Panc1 (cell line): Measurements from ENCODE around the gene SRCAP. TPM values are rescaled to one million over a fixed set of nuclear protein-coding genes. Genes with fewer than 3 reads are reported as not detected.

Source experiments
- ATAC-seq: fragments of 200-7000 bp; cut with Tn5 transposase; 2 replicates; pipeline ENCODE4 v1.9.1; 2020; ENCODE audit warnings: mild to moderate bottlenecking, moderate library complexity
- BruUV-seq: library from RNA; stranded (reverse); fragments of 400-500 nt; replicated peaks from 2 replicates; lab custom pipeline; 2021; lab: Mats Ljungman, UMichigan
- CTCF ChIA-PET: fragments of 300-600 bp; sonication (Branson Sonifier 250); formaldehyde crosslinking; loops from one replicate; lab custom pipeline; 2022; ENCODE audit warnings: antibody characterized with exemption; lab: Charles Lee
- POLR2A ChIA-PET: fragments of 300-600 bp; sonication (Branson Sonifier 250); formaldehyde crosslinking; loops from one replicate; lab custom pipeline; 2022; ENCODE audit warnings: antibody characterized with exemption; lab: Charles Lee
- DNase-seq: peaks from one replicate; pipeline ENCODE4 v3.0.0-alpha.2; 2010; ENCODE audit warnings: low read depth, low spot score
- H3K27ac ChIP-seq: 2 replicates; pipeline ENCODE4 v1.5.1; 2011; ENCODE audit warnings: mild to moderate bottlenecking, low read length, inconsistent platforms
- H3K27me3 ChIP-seq: fragments of 200-500 bp; sonication (Bioruptor generic); 2 replicates; pipeline ENCODE4 v1.6.0; 2014; ENCODE audit warnings: low read length, inconsistent platforms; ENCODE audit not compliant: control insufficient read depth, insufficient read depth
- H3K36me3 ChIP-seq: fragments of 200-500 bp; sonication (Bioruptor generic); 2 replicates; pipeline ENCODE4 v1.5.1; 2014; ENCODE audit warnings: inconsistent platforms, mild to moderate bottlenecking, low read length, moderate library complexity; ENCODE audit not compliant: control insufficient read depth, insufficient read depth
- H3K4me1 ChIP-seq: 2 replicates; pipeline ENCODE4 v1.5.1; 2011; ENCODE audit warnings: inconsistent platforms, mild to moderate bottlenecking, low read length, moderate library complexity; ENCODE audit not compliant: control insufficient read depth, insufficient read depth
- H3K4me3 ChIP-seq, 2 experiments: 2 replicates each; pipeline ENCODE4 v1.5.1; 2011 to 2012; ENCODE audit warnings: low read depth in 2 of 2, low read length in 2 of 2, mild to moderate bottlenecking in 2 of 2, inconsistent platforms in 1 of 2, moderate library complexity in 1 of 2
- H3K9me3 ChIP-seq: fragments of 200-500 bp; sonication (Bioruptor generic); 2 replicates; pipeline ENCODE4 v1.5.1; 2014; ENCODE audit warnings: low read depth, mild to moderate bottlenecking, inconsistent platforms, low read length, moderate library complexity; ENCODE audit not compliant: control insufficient read depth, insufficient read depth
- POLR2AphosphoS5 ChIP-seq: IDR thresholded peaks from 2 replicates; pipeline ENCODE4 v1.6.1; 2012; ENCODE audit warnings: mild to moderate bottlenecking, low read depth, low read length, moderate library complexity
- SIN3A ChIP-seq: IDR thresholded peaks from 2 replicates; pipeline ENCODE4 v1.6.1; 2012; ENCODE audit warnings: low read depth, mild to moderate bottlenecking, low read length, moderate library complexity, borderline replicate concordance; ENCODE audit not compliant: insufficient read depth
- TCF7L2 ChIP-seq: IDR thresholded peaks from 2 replicates; pipeline ENCODE4 v1.6.1; 2011; ENCODE audit warnings: mild to moderate bottlenecking, low read depth, low read length, inconsistent platforms
- in situ Hi-C: cut with HindIII; loops from 2 replicates; pipeline ENCODE4 v1.10.0; 2016; ENCODE audit warnings: low sequenced_read_pairs, low pct_unique_long_range_greater_than_20kb
- intact Hi-C: fragments of 100-400 bp; cut with micrococcal nuclease; formaldehyde crosslinking; loops from one replicate; pipeline ENCODE4 v1.10.0; 2022; ENCODE audit not compliant: unreplicated experiment
- total RNA-seq: library from RNA; stranded (reverse); gene quantifications from one replicate; pipeline ENCODE4 v1.2.1, GENCODE V29; 2021; ENCODE audit not compliant: unreplicated experiment
- TF ChIP-seq, protein P1 (sequence below), 2 experiments: IDR thresholded peaks; 2 replicates each; pipeline ENCODE4 v1.6.1; 2011 to 2012; ENCODE audit warnings: low read depth in 2 of 2, control low read depth in 1 of 2, low read length in 1 of 2, mild to moderate bottlenecking in 1 of 2, moderate library complexity in 1 of 2; ENCODE audit not compliant: insufficient read depth in 1 of 2
- TF ChIP-seq, protein P2 (sequence below): fragments of 450-650 bp; IDR thresholded peaks from 2 replicates; pipeline ENCODE4 v1.5.1; 2017; ENCODE audit warnings: mild to moderate bottlenecking

SRCAP gene
- total RNA-seq, 1 experiment from 2014 or later, result 73.6 TPM

DNA sequence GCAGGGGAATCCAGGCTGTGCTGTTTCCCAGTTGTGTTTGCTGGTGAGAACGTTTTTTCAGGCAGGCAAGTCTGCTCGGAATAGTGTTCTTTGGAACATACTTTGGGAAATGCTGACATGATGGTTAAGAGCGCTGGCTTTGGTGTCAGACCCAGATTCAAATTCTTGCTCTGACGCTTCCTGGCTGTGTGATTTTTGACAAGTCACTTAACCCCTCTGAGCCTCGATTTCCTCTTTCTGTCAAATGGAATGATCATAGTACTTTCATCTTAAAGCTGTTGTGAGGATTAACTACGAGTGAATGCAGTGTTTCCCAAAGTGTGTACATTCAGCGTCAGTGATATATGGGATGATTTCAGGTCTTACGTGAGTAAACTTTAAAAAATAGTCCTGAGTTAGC is 35.9 kb upstream of the SRCAP start:
- CTCF ChIA-PET, result interaction anchor here (0.7 kb wide), 1 partner anchor 15 kb away, joined by 3 read pairs; no protein-coding TSS in a partner anchor
- H3K36me3 ChIP-seq, result peaks cover 25% of the 10 kb centered on the region

DNA sequence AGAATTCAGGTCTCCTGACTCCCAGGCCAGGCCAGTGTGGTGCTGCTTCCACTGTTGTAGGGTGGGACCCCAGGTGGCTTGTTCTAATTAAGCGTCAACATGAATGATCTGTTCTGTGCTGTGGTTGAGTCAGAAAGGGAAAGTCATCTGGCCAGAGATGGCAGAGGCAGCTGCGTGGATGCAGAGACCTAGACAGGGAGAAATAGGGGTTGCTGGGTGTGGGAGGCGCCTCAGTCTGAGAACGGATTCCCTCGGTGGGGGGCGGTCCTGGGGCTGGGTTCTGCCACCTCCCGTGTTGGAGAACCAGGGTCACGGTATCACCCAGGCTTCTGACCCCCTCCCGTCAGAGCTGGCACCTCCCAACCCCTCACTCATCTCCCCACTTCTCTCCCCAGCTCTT is 35.2 kb upstream of the SRCAP start:
- in situ Hi-C loops (no loop called here), intact Hi-C loops (no loop called here)
- no peaks in the 10 kb centered on the region for H3K27me3 ChIP-seq
- no peak overlapping the region for H3K27ac ChIP-seq
- peaks cover 25% of the 10 kb centered on the region for H3K36me3 ChIP-seq
- CTCF ChIA-PET, result interaction anchor here (0.7 kb wide), 1 partner anchor 14 kb away, joined by 3 read pairs; no protein-coding TSS in a partner anchor
- peaks cover 18% of the 10 kb centered on the region for H3K4me1 ChIP-seq
- POLR2A ChIA-PET, result no interaction called here
- DNase-seq (no peak), ATAC-seq (no peak)
- BruUV-seq, result no TSS peak
- no peaks in the 10 kb centered on the region for H3K9me3 ChIP-seq
- H3K4me3 ChIP-seq, result no peak overlapping the region
- TF ChIP-seq, protein P1, sequence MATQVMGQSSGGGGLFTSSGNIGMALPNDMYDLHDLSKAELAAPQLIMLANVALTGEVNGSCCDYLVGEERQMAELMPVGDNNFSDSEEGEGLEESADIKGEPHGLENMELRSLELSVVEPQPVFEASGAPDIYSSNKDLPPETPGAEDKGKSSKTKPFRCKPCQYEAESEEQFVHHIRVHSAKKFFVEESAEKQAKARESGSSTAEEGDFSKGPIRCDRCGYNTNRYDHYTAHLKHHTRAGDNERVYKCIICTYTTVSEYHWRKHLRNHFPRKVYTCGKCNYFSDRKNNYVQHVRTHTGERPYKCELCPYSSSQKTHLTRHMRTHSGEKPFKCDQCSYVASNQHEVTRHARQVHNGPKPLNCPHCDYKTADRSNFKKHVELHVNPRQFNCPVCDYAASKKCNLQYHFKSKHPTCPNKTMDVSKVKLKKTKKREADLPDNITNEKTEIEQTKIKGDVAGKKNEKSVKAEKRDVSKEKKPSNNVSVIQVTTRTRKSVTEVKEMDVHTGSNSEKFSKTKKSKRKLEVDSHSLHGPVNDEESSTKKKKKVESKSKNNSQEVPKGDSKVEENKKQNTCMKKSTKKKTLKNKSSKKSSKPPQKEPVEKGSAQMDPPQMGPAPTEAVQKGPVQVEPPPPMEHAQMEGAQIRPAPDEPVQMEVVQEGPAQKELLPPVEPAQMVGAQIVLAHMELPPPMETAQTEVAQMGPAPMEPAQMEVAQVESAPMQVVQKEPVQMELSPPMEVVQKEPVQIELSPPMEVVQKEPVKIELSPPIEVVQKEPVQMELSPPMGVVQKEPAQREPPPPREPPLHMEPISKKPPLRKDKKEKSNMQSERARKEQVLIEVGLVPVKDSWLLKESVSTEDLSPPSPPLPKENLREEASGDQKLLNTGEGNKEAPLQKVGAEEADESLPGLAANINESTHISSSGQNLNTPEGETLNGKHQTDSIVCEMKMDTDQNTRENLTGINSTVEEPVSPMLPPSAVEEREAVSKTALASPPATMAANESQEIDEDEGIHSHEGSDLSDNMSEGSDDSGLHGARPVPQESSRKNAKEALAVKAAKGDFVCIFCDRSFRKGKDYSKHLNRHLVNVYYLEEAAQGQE (IDR thresholded peaks at IDR 0.05; ENCODE audit: insufficient read depth in 1 of 2, low read depth in 2 of 2, low read length in 1 of 2), result no peak
- TF ChIP-seq POLR2AphosphoS5 (no peak), TCF7L2 (no peak), SIN3A (no peak)
- TF ChIP-seq, protein P2, sequence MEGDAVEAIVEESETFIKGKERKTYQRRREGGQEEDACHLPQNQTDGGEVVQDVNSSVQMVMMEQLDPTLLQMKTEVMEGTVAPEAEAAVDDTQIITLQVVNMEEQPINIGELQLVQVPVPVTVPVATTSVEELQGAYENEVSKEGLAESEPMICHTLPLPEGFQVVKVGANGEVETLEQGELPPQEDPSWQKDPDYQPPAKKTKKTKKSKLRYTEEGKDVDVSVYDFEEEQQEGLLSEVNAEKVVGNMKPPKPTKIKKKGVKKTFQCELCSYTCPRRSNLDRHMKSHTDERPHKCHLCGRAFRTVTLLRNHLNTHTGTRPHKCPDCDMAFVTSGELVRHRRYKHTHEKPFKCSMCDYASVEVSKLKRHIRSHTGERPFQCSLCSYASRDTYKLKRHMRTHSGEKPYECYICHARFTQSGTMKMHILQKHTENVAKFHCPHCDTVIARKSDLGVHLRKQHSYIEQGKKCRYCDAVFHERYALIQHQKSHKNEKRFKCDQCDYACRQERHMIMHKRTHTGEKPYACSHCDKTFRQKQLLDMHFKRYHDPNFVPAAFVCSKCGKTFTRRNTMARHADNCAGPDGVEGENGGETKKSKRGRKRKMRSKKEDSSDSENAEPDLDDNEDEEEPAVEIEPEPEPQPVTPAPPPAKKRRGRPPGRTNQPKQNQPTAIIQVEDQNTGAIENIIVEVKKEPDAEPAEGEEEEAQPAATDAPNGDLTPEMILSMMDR, result no peak

More for the DNA sequence above, 35.9 kb upstream of the SRCAP start:
- BruUV-seq, result no TSS peak
- ATAC-seq (no peak), DNase-seq (no peak)
- Histone ChIP-seq H3K4me1 (peaks cover 18% of the 10 kb centered on the region), H3K9me3 (no peaks in the 10 kb centered on the region), H3K27ac (no peak overlapping the region; the same call in 1 of the 2 replicates), H3K27me3 (no peaks in the 10 kb centered on the region), H3K4me3 (no peak overlapping the region)
- TF ChIP-seq POLR2AphosphoS5, result no peak
- TF ChIP-seq TCF7L2, result no peak
- TF ChIP-seq, protein P1 (IDR thresholded peaks at IDR 0.05; ENCODE audit: insufficient read depth in 1 of 2, low read depth in 2 of 2, low read length in 1 of 2), result no peak
- TF ChIP-seq, protein P2, result no peak
- no peak for TF ChIP-seq SIN3A
- in situ Hi-C loops (no loop called here), intact Hi-C loops (no loop called here)
- POLR2A ChIA-PET, result interaction anchor here (0.6 kb wide), 1 partner anchor 396 kb away, joined by 3 read pairs; no protein-coding TSS in a partner anchor
